HG03575 (cell line): ENCODE data around the gene SLC9A5.

Experiments used
- ATAC-seq: cut with Tn5 transposase; IDR thresholded peaks from one replicate; pipeline ENCODE4 v1.9.1; 2021; ENCODE audit not compliant: unreplicated experiment, insufficient number of reproducible peaks, low FRiP score; ENCODE audit errors: extremely low read depth

The SLC9A5 gene

GRCh38 chr16:67249178-67250044 is 632 bp downstream of the SLC9A5 start:
- no peak for ATAC-seq

GRCh38 chr16:67250045-67250327 is 1.2 kb downstream of the SLC9A5 start:
- no peak for ATAC-seq

GRCh38 chr16:67252609-67253497 is 4.1 kb downstream of the SLC9A5 start:
- no peak for ATAC-seq

GRCh38 chr16:67254801-67255552 is 6.2 kb downstream of the SLC9A5 start:
- no peak for ATAC-seq

- no peak for ATAC-seq
Measured at GRCh38 chr16:67255553-67256221, 6.9 kb downstream of the SLC9A5 start.

GRCh38 chr16:67256701-67257230 is 8.0 kb downstream of the SLC9A5 start:
- no peak for ATAC-seq

GRCh38 chr16:67257486-67258160 is 8.8 kb downstream of the SLC9A5 start:
- ATAC-seq, result no peak

- ATAC-seq, result no peak
Measured at GRCh38 chr16:67258161-67258835, 9.5 kb downstream of the SLC9A5 start.

GRCh38 chr16:67259705-67260104 is 10.9 kb downstream of the SLC9A5 start:
- ATAC-seq, result no peak

GRCh38 chr16:67260426-67261063 is 11.8 kb downstream of the SLC9A5 start:
- no peak for ATAC-seq

- ATAC-seq, result no peak
Measured at GRCh38 chr16:67263201-67263600, 14.4 kb downstream of the SLC9A5 start.

GRCh38 chr16:67264277-67264676 is 15.5 kb downstream of the SLC9A5 start:
- ATAC-seq, result no peak

- no peak for ATAC-seq
Measured at GRCh38 chr16:67264866-67265265, 16.1 kb downstream of the SLC9A5 start.

- ATAC-seq, result no peak
Measured at GRCh38 chr16:67265834-67266233, 17.1 kb downstream of the SLC9A5 start.

- no peak for ATAC-seq
Measured at GRCh38 chr16:67268136-67268579, 19.4 kb downstream of the SLC9A5 start.

- ATAC-seq, result no peak
Measured at GRCh38 chr16:67269766-67270165, 21.0 kb downstream of the SLC9A5 start.

GRCh38 chr16:67270931-67271338 is 22.2 kb downstream of the SLC9A5 start:
- no peak for ATAC-seq
